GM12873 (cell line): Measurements from ENCODE around the gene GSTK1.

Source experiments
- TF ChIP-seq, protein P1 (sequence below): IDR thresholded peaks from 2 replicates; pipeline ENCODE4 v1.5.1; 2012; ENCODE audit warnings: low read depth, mild to moderate bottlenecking, moderate library complexity, low read length, control low read depth; ENCODE audit not compliant: insufficient read depth; ENCODE audit errors: missing control alignments

GSTK1 gene

DNA sequence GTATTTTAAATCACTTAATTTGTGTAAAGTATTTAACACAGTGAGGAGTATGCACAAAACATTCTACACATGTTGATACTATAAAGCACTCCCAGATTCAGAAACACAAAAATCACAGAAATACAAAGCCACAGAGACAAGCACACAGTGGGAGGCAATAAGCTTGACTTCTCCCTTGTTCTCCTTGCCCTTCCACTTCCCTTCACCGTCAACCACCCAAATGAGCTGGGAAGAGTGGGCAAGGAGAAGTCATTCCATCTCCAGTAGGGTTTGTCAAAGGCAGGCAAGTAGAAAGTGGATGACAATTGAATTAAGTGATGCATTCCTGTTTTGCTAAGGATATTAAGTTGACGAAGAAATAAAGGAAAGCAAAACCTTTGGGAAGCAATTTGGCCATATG is 17.3 kb downstream of the GSTK1 start:
- TF ChIP-seq, protein P1, sequence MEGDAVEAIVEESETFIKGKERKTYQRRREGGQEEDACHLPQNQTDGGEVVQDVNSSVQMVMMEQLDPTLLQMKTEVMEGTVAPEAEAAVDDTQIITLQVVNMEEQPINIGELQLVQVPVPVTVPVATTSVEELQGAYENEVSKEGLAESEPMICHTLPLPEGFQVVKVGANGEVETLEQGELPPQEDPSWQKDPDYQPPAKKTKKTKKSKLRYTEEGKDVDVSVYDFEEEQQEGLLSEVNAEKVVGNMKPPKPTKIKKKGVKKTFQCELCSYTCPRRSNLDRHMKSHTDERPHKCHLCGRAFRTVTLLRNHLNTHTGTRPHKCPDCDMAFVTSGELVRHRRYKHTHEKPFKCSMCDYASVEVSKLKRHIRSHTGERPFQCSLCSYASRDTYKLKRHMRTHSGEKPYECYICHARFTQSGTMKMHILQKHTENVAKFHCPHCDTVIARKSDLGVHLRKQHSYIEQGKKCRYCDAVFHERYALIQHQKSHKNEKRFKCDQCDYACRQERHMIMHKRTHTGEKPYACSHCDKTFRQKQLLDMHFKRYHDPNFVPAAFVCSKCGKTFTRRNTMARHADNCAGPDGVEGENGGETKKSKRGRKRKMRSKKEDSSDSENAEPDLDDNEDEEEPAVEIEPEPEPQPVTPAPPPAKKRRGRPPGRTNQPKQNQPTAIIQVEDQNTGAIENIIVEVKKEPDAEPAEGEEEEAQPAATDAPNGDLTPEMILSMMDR: no peak

DNA sequence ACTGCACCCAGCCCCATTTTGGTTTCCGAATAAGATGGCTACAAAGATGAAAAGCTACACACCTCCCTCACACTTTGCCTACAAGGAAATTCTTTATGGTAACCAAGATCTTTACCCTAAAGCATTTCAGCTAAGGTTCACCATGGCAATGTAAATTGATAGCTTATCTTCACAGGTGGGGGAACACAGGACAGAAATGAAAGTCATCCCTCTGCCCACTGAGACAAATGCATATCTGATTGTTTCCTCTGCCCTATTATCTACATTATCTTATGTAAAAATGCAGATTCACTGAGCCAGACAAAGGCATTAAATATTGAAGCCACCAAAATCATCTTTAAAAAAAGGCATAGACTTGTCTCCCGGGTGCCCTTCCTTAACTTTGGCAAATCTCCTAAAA is 18.3 kb downstream of the GSTK1 start:
- TF ChIP-seq, protein P1: no peak

DNA sequence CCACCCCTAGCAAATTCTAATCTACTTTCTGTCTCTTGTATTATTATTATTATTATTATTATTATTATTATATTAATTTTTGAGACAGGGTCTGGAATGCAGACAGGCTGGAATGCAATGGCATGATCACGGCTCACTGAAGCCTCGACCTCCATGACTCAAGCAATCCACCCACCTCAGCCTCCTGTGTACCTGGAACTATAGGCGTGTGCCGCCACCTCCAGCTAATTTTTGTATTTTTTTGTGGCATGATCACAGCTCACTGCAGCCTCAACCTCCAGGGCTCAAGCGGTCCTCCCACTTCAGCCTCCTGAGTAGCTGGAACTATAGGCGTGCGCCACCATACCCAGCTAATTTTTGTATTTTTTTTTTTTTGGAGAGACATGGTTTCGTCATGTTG is 18.9 kb downstream of the GSTK1 start:
- TF ChIP-seq, protein P1: no peak

DNA sequence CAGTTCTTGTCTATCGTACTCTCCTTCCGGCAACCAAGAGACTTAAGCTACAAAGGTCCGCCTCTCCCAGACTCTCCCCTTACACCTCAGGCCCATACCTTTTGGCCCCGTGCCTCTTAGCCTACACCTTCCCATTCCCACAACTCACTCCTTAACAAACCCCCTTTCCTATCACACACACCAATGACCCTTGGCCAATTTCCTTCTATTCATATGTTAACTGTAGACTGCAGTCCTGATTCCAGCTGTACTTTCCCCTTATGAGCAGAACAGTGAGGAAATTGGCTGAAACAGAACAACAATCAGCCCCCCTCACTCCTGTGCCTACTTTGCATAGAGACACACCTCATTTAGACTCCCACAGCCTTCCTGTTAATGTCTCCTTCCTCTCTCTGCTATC is 20.1 kb downstream of the GSTK1 start:
- TF ChIP-seq, protein P1: no peak

DNA sequence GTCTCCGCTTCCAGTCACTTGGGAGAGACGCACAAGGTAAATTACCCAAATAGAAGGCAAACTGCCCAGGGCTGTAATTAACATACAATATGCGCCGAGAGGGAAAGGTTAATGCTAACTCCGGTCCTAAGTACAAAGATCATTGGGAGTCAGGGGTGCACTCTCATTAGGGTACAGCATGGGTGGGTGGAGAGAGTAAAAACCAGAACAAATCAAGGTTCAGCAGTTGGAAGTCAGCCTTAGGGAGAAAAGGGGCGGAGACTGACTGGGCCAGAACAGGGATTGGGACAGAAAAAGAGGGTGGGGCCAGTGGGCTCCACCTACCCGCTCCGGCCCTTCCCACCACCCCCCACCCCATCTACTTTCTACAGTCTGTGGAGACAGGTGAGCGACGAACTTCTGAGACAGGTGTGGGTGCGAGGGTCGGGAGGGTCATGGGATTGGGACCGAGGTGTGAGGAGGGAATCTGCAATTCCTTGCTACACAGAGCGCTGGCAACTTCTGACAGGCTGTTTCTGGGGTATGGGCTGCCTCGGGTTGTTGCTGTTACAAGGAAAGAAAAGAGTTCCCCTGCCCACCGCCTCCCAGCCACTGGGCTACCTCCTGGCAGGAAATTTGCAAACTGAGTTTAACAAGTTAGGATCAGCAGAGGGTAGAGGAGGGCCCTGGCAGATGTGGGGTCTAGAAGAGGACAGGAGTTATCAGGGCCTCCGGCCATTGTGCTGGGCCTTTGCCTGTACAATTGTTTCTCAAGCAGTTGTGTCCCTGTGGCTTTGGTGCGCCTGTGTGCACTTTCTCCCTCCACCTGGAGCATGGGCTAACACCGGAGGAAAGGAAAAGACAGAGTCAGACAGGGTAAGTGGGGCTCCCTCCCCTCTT is 21.6 kb downstream of the GSTK1 start, which contains the start of gene TMEM139:
Gene TMEM139 (plus strand): TSS at position 368 of the 879 bp plus-strand sequence. CDS start 1,000 bp downstream, outside the sequence.
- TF ChIP-seq, protein P1: no peak

DNA sequence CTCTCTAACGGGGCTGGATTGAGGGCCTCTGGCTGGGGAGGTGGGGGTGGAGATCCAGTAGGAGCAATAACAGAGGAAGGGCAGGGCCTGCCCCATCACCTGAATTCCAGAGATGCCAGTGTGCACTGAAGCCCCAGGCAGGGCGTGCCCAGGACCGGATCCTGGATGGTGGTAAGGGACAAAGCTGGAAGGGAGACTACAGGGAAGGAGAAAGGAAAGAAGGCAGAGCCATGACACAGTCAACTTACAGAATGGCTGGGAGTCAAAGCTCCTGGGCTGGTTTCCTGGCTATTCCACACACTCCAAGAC is 22.2 kb downstream of the GSTK1 start:
- TF ChIP-seq, protein P1: no peak

DNA sequence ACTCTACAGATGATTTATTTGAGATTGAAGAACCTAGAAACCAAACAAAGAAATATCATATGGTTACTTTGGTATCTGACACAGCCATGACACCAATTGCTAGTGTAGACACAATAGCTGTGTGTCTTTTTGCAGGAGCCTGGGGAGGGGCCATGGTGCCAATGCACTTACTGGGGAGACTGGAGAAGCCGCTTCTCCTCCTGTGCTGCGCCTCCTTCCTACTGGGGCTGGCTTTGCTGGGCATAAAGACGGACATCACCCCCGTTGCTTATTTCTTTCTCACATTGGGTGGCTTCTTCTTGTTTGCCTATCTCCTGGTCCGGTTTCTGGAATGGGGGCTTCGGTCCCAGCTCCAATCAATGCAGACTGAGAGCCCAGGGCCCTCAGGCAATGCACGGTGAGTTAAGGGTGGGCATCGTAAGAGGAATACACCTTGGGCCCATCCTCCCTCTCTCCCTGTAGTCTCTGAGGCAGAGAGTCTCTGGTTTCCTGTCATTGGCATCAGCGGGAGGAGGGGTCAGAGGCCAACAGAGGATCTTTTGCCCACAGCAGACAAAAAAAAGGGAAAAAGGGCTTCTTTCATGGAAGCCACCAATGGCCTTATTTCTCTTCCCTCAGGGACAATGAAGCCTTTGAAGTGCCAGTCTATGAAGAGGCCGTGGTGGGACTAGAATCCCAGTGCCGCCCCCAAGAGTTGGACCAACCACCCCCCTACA is 22.7 kb downstream of the GSTK1 start:
- TF ChIP-seq, protein P1: no peak
